DMS53 treated with DMSO at 0.1 percent for 48 hours (cell line): ENCODE results near the gene COMT.
"Not testable (repeated sequence)": the region's sequence is repeated elsewhere in the genome, so short reads cannot be mapped to it uniquely, and the experiment has no call there.

Experiments
- DNase-seq: peaks from one replicate; lab custom pipeline; 2025; ENCODE audit not compliant: unreplicated experiment; lab: John Stamatoyannopoulos, UW

COMT gene

GRCh38 chr22:19941365-19942082, at the start of gene COMT, which contains the start of gene TXNRD2:
COMT (plus strand) TSS chr22:19941772; CDS start chr22:19962527, 20,755 bp downstream.
TXNRD2 (minus strand) TSS chr22:19941818; CDS start chr22:19941803, 15 bp downstream.
- no peak for DNase-seq

- DNase-seq, result no peak
Measured at GRCh38 chr22:19892257-19892879, 49.2 kb upstream of the COMT start.

DNA sequence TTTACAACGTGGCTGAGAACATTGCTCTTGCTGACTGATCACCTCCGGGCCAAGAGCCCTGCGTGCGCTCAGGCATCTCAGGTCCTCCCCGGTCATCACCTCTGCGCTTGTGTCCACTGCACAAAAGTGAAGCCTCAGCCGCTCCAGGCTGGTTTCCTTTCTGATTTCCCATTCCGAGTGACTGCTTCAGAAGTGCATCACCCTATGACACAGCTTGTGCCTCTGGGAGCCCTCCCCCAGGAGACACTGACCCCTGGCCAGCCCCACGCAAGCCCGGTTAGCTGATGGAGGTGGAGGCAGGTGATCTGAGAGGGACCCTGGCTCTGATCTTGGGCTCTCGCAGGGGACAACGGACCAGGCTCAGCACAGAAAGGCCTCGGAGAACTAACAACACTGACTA, 48.6 kb upstream of the COMT start:
- DNase-seq, result no peak

DNA sequence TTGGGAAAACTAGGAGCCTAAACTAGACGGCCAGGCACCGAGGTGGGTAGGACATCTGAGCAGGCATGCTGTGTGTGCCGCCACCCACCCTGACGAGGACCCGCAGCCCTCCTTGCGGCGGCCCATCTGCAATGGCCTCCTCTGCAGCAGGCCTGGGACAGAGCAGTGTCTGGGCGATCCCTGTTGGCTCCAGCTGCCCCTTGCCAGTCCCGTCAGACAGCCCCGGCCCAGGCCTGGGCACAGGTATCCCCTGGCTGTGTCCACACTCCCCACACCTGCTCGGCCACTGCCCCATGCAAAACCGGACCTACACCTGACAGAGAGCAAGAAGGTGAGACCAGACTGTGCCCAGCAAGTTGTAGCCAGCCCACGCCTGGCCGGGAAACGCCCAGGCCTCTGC, 48.2 kb upstream of the COMT start:
- DNase-seq, result no peak

DNA sequence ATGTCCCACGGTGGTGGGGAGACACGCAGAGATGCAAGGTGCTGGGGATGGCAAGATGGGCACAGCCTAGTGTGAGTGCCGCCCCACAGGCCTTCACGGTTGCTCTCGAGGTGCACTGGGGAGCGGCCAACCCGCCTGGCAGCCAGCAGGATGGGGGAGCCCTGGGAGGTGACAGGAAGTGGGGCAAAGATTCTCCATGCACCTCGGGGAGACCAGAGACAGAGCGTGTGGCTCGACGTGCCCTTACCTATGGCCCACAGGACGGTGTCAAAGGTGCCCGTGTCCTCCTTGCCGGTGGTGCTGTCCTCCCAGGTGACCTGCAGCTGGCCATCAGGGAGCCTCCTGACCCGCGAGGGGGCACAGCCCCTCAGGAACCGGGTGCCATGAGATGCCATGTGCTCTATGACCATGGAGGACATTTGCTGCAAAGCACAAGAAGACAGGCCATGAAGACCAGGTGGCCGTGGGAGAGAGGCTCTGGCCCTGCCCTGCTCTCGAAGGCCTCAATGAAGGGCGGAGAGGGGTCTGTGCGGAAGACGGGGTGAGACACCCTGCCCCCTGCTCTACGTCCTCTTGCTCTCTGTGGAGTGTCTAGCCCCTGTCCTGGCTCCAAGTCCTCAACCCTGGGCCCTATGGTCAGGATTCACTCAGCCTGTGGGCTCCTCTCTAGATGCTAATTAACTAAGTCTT, 46.3 kb upstream of the COMT start:
- no peak for DNase-seq

DNA sequence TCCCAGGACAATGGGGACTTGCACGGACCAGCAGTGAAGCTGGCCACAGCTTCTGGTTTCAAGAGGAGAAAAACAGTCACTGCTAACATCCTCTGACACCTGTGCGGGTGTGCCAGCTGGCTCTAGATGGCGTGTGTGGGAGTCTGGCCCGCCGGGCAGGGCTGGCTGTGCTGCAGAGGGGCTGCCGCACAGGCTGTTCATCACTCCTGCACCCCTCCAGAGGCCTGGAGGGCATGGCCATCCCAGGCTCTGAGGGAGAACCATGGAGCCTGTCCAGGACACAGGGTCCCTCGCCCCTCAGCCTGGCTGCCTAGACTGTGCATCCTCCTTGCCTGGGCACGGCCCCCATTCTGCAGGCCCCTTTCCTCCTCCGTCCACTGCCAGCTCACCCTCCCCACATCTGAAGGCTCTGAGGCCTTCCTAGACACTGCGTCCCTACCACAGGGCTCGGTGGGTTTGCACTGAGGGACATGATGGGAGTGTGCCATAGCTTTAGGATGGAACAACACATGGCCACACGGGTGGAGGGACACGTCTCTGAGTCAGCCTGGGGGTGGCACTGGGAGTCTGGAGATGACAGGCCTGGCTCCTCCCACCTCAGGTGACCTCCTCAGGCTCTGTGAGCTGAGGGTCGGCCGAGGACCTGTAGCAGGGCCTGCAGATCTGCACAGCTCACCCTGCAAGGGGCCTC, 44.8 kb upstream of the COMT start:
- DNase-seq, result no peak

DNA sequence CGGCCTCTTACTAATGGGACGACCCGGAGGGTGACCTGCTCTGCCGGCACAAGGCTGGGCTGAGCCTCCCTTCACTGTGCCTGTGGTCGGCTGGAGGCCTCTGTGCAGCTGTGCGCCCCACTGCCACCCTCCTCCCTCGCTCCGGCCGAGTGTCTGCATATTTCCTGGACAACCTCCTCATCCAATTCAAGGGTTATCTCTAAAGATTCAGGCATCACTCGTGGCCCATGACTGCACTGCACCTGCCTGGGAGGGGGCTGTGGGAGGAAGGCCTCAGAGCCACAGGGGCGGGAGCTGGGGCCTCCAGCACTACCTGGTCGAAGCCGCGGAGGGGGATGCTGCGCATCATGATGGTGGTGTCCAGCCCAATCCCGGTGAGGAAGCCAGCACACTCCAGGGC, 43.8 kb upstream of the COMT start:
- DNase-seq, result no peak

- DNase-seq, result no peak
Measured at GRCh38 chr22:19898145-19898544, 43.4 kb upstream of the COMT start.

DNA sequence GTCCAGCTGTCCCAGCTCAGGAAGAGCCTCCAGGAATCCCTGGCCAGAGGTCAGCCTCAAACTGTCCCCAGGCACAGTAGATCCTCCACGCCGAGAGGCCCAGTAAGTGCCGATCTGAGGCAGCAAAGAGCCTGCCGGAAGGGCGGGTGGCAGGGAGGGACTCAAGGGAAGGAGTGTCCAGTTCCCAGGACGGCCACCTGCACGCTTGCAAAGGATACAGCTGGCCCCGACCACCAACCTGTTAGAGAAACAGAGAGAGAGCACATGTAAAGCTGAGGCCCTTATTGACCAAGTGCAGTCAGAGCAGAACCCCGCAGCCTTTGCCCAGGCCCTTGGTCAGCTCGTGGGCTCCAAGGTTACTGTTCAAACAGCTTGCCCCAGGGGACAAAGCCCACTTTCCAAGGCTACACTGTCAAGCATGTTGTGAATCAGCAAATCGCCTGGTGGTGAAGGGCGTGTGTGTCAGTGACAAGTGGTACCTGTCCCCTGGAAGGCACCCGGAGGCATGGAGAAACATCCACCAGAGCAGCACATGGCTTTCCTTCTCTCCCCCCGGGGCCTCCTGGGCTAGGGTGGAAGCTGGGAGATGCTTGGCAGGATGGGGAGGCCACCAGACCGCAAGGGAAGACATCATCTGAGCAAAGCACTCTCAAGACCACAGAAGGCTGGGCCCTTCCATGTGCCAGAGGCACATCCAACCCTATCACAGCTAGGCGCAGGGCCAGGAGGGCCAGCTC, 42.6 kb upstream of the COMT start:
- DNase-seq, result no peak

GRCh38 chr22:19900707-19901436, 40.7 kb upstream of the COMT start:
- DNase-seq, result no peak

- DNase-seq, result no peak
Measured at GRCh38 chr22:19901577-19902244, 39.9 kb upstream of the COMT start.

DNA sequence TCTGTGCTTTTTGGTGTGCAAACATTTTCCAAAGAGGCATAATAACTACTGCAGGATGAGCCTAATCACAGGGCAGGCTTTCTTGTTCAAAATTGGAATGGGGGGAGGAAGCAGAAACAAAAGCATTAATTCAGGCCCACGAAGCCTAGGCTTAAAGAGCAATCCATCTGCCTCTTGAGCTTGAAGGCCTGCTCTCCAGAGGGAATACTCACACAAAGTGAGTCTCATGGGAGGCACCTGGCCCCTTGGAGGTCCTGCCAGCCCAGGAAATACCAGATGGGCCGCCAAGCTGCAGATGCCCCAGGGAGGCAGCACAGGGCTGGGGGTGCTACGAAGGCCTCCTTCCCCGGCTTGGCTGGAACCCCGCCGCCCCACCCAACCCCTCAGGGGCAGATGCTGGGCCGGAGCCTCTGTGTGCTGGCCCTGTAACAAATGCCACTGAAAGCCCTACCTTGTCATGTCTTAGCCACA, 39.3 kb upstream of the COMT start:
- DNase-seq, result no peak

- DNase-seq, result no peak
Measured at GRCh38 chr22:19903031-19903430, 38.5 kb upstream of the COMT start.

DNA sequence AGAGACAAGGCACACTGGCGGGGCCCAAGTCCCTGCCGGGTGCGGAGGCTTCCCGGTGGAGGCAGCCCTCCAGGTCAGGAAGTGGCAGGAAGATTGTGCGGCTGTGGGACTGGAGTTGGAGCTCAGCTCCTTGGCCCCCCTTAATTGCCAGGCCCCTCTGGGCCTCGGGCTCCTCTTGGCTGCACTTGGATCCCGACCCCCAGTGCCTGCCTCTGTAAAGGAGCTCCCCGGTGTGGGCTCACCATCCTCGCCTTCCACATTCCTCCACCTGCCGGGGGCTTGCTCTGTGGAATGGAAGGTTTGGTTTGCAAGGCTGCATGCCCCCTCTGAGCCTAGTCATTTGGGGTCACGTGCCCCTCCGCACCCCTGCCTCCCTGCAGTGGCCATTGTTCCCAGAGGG, 38.1 kb upstream of the COMT start:
- DNase-seq, result no peak

DNA sequence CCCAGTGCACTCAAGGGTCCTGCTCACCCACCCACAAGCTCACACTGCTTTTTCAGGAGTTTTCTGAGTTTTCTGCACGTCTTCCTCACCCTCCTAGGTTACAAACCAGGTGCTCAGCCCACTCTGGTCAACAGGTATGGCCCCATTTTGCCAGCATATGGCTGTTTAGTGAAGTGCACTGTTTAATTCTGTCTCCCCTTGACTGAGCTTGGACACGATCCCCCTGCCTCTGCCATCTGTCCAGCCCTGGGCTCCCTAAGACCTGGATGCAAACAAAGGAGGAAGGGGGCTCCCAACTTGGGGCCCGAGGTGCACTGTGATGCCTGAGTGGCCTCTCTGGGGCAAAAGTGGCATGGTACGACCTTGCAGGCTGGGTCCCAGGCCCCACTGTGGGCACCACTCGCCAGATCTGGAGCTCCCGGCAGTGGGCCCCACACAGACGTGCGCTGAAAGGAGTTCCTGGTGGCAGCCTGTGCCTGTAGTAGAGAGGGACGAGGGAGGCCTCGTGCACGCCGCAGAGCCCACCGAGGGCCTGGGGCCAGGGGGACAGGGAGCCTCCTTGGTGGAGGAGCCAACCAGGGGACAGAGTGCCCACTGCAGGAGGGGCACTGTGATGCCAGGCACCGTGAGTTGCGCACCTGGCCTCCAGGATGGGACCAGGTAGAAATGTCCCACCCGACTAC, 37.3 kb upstream of the COMT start:
- DNase-seq, result no peak

- DNase-seq, result no peak
Measured at GRCh38 chr22:19904935-19905334, 36.6 kb upstream of the COMT start.

- no peak for DNase-seq
Measured at GRCh38 chr22:19905347-19906276, 36.0 kb upstream of the COMT start.

- DNase-seq, result not testable (repeated sequence)
Measured at GRCh38 chr22:19906864-19907263, 34.7 kb upstream of the COMT start.
